Epithelial cell of proximal tubule (primary cell): Measurements from ENCODE around the gene SERTAD2. TPM values are rescaled to one million over a fixed set of nuclear protein-coding genes. Genes with fewer than 3 reads are reported as not detected.

ENCODE experiments used
- DNase-seq: peaks from one replicate; pipeline ENCODE4 v3.0.0-alpha.2; 2011; ENCODE audit warnings: low read depth
- H3K4me3 ChIP-seq: 2 replicates; pipeline ENCODE4 v1.5.1; 2011; ENCODE audit warnings: low read depth, mild to moderate bottlenecking, low read length
- total RNA-seq: library from RNA; depleted of rRNA; stranded (reverse); fragments of >200 nt; gene quantifications from 2 replicates; pipeline ENCODE4 v1.2.3, GENCODE V29; 2015
- TF ChIP-seq, protein P1 (sequence below): conservative IDR thresholded peaks from 2 replicates; pipeline ENCODE4 v1.5.1; 2012; ENCODE audit warnings: low read depth, mild to moderate bottlenecking, low read length

Gene SERTAD2
- total RNA-seq, 1 donor from 2014 or later, result 20.9 TPM

DNA sequence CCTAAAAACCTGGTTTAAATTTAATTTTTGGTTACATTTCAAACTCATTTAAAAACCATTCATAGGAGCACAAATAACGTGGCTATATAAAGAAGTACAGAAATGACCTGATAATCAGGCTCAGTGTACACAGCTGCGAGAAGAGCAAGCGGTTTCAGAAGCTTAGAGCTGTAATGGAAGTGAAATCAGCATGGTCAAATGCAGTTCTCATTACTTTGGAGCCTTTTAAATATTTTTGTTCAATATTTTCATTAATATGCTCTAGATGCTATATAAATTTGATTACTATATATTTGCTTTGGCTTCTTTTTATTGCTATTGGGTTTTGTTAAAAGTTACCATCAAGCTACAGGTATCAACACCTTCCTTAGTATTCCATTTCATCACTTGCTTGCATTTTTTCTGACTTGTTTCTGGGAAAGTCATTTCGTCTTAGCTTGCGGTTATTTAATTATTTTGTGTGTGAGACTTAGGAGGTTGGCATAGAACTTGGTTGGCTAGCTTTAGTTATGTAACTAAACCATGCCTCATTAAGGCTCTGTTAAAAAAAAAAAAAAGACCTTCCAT is 70.9 kb downstream of the SERTAD2 start:
- H3K4me3 ChIP-seq, result no peak overlapping the region
- TF ChIP-seq, protein P1, sequence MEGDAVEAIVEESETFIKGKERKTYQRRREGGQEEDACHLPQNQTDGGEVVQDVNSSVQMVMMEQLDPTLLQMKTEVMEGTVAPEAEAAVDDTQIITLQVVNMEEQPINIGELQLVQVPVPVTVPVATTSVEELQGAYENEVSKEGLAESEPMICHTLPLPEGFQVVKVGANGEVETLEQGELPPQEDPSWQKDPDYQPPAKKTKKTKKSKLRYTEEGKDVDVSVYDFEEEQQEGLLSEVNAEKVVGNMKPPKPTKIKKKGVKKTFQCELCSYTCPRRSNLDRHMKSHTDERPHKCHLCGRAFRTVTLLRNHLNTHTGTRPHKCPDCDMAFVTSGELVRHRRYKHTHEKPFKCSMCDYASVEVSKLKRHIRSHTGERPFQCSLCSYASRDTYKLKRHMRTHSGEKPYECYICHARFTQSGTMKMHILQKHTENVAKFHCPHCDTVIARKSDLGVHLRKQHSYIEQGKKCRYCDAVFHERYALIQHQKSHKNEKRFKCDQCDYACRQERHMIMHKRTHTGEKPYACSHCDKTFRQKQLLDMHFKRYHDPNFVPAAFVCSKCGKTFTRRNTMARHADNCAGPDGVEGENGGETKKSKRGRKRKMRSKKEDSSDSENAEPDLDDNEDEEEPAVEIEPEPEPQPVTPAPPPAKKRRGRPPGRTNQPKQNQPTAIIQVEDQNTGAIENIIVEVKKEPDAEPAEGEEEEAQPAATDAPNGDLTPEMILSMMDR, result no peak
- no peak for DNase-seq

DNA sequence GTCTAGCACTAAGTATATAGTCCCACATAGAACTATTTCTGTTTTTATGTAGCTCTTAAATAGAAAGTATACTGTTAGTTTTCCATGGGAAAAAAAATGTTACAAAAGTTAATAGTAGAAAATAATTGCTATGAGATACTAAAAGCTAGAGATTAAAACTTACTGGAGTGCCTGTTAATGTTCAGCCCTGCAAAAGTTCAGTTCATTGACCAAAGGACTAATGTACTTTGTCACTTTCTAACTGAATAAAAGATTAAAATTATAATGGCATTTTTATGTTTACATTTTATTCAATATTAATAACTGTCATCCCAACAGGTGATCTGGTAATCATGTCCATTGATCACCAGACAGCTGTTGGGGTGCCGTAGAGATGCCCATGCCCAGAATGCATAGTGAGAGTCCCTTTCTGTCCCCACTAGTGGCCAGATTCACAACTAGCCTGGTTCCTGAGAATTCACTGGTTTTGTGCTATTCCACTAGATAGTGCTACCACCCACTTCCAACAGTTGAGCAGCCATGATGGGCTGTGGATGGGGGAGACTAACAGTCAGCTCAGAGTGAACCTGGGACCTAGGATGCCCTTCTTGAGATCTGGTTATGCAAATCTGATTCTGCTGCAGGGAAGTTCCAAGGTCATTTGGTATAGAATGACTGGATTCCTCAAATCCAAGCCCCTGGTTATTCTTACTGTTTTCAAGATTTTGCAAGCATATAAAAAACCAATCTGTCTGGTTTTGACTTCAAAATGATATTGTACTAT is 71.8 kb downstream of the SERTAD2 start:
- TF ChIP-seq, protein P1, result no peak
- no peak for DNase-seq

More for the DNA sequence above, 71.8 kb downstream of the SERTAD2 start:
- H3K4me3 ChIP-seq, result no peak overlapping the region

Other genes starting within 250 kb of the SERTAD2 start
- 4.4 and 20.1 TPM in 2 replicates for gene LGALSL, start 199.8 kb downstream of the SERTAD2 start, total RNA-seq
- 12.1 and 14.1 TPM in 2 replicates for gene AFTPH, start 129.6 kb downstream of the SERTAD2 start, total RNA-seq